ENCODE data around the gene BMP10.
A peak's percentile ranks its signal among the peaks of the same experiment; 100 is the strongest.

BMP10 gene

GRCh38 chr2:68853035-68853434, 18.2 kb downstream of the BMP10 start:
- no peak for DNase-seq (ENCODE audit: low spot score)

GRCh38 chr2:68850524-68850923, 20.7 kb downstream of the BMP10 start:
- no peak for DNase-seq (ENCODE audit: low spot score)

GRCh38 chr2:68849579-68850030, 21.6 kb downstream of the BMP10 start:
- no peak for DNase-seq (ENCODE audit: low spot score)

- no peak for DNase-seq (ENCODE audit: low spot score)
Measured at GRCh38 chr2:68847751-68848150, 23.4 kb downstream of the BMP10 start.

- DNase-seq (ENCODE audit: low spot score), result no peak
Measured at GRCh38 chr2:68846091-68846490, 25.1 kb downstream of the BMP10 start.

GRCh38 chr2:68845043-68845442, 26.2 kb downstream of the BMP10 start:
- DNase-seq (ENCODE audit: low spot score), result no peak

- peak; percentile 26 for DNase-seq (ENCODE audit: low spot score)
Measured at GRCh38 chr2:68839260-68839833, 31.9 kb downstream of the BMP10 start.

- no peak for DNase-seq (ENCODE audit: low spot score)
Measured at GRCh38 chr2:68838641-68839040, 32.6 kb downstream of the BMP10 start.

- DNase-seq (ENCODE audit: low spot score), result no peak
Measured at GRCh38 chr2:68837861-68838341, 33.3 kb downstream of the BMP10 start.

GRCh38 chr2:68837164-68837860, 33.9 kb downstream of the BMP10 start:
- peak; percentile 65 for DNase-seq (ENCODE audit: low spot score)

GRCh38 chr2:68835621-68836020, 35.6 kb downstream of the BMP10 start:
- no peak for DNase-seq (ENCODE audit: low spot score)

GRCh38 chr2:68834737-68835376, 36.3 kb downstream of the BMP10 start:
- DNase-seq (ENCODE audit: low spot score), result no peak

GRCh38 chr2:68833162-68833561, 38.0 kb downstream of the BMP10 start:
- no peak for DNase-seq (ENCODE audit: low spot score)

- DNase-seq (ENCODE audit: low spot score), result peak; percentile 31
Measured at GRCh38 chr2:68832233-68832869, 38.8 kb downstream of the BMP10 start.

- DNase-seq (ENCODE audit: low spot score), result no peak
Measured at GRCh38 chr2:68831686-68832232, 39.4 kb downstream of the BMP10 start.

- no peak for DNase-seq (ENCODE audit: low spot score)
Measured at GRCh38 chr2:68829749-68830148, 41.4 kb downstream of the BMP10 start.

- peak; percentile 85 for DNase-seq (ENCODE audit: low spot score)
Measured at GRCh38 chr2:68828887-68829708, 42.1 kb downstream of the BMP10 start.

GRCh38 chr2:68827666-68828065, 43.5 kb downstream of the BMP10 start:
- DNase-seq (ENCODE audit: low spot score), result no peak

GRCh38 chr2:68825866-68826265, 45.3 kb downstream of the BMP10 start:
- DNase-seq (ENCODE audit: low spot score), result no peak

- no peak for DNase-seq (ENCODE audit: low spot score)
Measured at GRCh38 chr2:68824831-68825230, 46.4 kb downstream of the BMP10 start.

- no peak for DNase-seq (ENCODE audit: low spot score)
Measured at GRCh38 chr2:68822207-68822872, 48.9 kb downstream of the BMP10 start.

Data from CD4-positive, alpha-beta T cell treated with Interleukin-6 at 100 ng/mL for 8 hours (primary cell).